ENCODE data around the gene DNAH8.

Gene DNAH8

GRCh38 chr6:38976801-38977500, 261.8 kb downstream of the DNAH8 start:
- no peak for DNase-seq

DNA sequence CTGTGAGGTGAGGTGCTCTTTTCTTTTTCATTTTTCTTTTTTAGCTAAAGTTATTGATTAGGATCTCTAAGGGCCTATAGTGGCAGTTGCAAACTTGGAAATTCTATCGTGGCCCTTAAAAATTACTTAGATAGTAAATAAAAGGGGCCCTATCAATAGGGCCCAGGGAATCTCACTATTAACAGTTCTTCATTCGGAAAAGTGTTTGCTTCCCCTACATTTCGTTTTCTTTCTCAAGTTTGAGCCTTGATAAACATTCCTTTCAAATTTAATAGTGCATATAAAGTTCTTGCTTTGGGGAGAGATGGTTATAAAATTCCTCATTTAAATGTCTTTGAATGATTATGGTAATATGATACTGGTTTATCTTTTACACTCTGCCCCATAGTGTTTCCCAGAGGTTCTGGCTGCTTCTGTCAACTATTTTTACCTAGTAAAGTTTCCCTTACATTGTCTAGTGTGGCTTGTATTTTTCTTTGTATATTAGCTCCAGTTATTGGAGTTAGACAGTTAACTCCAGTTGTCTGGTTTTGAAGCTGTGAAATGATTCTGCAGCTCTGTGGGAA, 263.1 kb downstream of the DNAH8 start:
- DNase-seq: no peak

DNA sequence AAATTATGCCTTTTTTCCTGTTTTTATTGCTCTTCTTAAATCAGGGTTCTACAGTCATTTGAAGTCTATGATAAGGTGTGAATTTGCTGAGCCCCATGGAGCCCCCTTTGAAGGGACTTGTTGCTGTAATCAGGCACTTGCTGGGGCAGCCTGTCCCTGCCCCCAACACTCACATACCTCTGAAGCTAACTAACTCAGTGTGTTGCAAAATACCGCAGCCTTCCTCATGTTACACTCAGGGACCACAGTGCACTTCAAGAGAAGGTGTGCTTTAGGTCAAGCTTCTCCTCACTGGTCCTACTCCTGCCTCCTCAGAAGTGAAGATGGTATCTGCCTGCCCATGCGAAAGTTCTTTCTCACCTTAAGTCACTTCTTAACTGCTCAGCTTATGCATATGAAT, 267.4 kb downstream of the DNAH8 start:
- DNase-seq: no peak

- DNase-seq: no peak
These were observed 269.6 kb downstream of the DNAH8 start for GRCh38 chr6:38984723-38985122.

DNA sequence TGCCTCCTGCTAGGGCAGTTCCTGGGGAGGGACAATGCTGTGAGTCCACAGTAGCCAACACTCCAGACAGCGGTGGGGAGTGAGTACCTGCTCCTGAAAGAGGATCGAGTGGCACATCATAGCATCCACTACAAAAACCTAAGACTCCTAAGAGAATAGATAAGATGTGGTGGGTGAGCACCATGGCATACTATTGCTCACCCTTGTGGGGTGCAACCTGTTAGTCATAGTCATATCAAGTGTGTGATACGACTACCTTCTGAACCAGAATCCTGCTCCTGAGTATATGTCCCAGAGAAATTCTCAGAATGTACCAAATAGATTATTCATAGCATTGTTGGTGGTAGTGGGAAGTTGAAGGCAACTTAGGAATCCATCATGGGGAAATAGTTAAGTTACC, 270.7 kb downstream of the DNAH8 start:
- no peak for DNase-seq

- DNase-seq: no peak
These were observed 272.4 kb downstream of the DNAH8 start for GRCh38 chr6:38987503-38987902.

DNA sequence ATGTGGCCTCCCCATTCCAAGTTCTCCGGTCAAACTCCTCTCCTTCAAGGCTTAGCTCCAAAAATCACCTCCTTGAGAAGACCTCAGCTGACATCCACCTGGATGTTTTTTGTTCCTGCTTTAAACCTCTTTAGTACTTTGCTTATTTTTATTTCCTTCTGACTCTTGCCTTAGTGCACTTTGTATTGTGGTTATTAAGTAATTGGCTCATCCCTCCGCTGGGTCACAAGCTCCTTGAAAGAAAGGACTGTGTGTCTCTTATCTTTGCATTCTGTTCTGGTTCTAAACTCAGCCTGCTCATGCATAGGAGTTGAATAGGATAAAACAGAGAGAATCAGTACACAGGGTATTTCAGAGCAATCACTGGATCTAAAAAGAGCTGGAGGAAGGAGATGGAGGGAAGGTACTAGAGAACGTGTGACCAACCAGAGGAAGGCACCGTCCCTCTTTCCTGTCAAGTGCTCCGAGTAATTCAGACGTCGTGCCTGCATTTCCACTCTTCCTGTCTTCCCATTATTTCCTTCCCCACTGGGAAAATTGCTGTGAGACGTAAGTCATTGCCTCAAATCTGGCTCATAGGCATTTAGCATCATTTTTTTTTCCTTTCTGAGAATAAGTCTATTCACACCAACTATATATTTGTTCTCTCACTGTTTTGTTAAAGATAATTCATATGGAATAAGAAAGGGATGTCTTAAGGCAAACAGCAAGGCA, 273.8 kb downstream of the DNAH8 start:
- no peak for DNase-seq

DNA sequence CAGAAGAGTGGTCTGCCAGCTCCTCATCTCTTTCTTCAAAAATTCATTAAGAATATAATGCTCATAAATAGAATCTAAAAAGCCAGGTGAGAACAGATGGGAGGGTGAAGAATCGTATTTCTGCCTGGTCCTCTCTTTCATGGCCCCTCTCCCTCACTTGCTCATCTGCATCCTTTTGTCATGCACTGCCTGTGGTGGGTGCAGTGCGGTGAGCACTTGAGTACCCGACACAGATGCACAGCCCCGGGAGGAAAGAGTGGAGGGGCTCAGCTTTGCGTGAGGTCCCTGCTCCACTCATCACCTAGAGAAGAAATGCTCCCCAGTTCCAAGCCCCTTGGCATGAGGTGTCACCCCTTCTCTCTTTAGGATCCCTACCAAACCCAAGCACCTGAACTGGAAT, 275.4 kb downstream of the DNAH8 start:
- DNase-seq: no peak

- DNase-seq: no peak
These were observed 281.6 kb downstream of the DNAH8 start for GRCh38 chr6:38996676-38997075.

GRCh38 chr6:38997128-38997761, 282.1 kb downstream of the DNAH8 start:
- peak; percentile 13 for DNase-seq

- DNase-seq: no peak
These were observed 288.0 kb downstream of the DNAH8 start for GRCh38 chr6:39003072-39003471.

DNA sequence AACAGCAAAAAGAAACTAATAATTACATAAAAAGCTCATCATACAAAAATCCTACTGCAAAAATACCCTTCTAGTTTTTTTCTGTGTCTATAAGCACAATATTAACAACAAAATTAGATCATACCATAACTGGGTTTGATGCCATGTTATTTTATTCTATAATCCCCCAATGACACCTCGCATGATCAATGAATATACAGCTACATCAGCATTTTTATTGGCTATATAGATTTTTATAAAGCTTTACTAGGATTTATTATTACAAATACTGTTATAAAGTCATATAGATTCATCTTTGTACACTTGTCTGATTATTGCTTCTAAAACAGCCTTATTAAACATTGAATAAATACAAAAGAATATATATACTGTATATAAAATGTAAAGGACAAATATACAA, 288.4 kb downstream of the DNAH8 start:
- DNase-seq: no peak

GRCh38 chr6:39004801-39005200, 289.7 kb downstream of the DNAH8 start:
- no peak for DNase-seq

GRCh38 chr6:39005774-39006173, 290.7 kb downstream of the DNAH8 start:
- no peak for DNase-seq

DNA sequence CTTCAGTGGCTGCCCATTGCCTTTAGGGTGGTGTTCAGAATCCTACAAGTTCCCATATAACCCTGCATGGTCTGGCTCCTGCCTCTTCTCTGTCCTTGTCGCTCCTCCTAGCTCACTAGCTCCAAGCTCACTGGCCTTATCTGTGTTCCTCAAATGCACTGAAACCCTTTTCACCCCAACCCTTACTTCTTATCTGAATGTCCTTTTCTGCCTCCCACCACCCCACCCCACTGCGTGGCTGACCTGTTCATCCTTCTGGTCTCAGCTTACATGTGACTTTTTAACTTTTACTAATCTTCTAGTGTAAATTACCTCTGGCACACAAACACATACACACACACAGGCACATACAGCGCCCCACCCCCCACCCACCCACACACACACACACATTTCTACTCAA, 292.5 kb downstream of the DNAH8 start:
- DNase-seq: no peak

- no peak for DNase-seq
These were observed 293.6 kb downstream of the DNAH8 start for GRCh38 chr6:39008737-39009136.

DNA sequence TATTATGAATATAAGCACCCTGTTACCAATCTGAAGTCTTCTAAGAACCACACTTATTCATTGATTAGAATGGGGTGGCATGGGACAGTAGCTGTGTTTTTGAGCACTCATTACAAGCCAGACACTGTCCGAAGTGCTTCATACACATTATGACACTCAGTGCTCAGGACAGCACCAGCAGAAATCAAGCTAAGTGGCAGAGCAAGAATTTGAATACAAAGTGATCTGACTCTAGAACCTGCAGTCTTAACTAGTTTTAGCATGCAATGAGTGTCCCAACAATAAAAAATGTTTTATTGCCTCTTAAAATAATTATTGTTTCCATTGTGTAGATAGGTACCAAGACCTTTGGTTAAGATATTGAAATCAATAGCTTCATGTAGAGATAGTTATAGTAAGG, 294.4 kb downstream of the DNAH8 start:
- no peak for DNase-seq

- DNase-seq: no peak
These were observed 301.9 kb downstream of the DNAH8 start for GRCh38 chr6:39016839-39017546.

DNA sequence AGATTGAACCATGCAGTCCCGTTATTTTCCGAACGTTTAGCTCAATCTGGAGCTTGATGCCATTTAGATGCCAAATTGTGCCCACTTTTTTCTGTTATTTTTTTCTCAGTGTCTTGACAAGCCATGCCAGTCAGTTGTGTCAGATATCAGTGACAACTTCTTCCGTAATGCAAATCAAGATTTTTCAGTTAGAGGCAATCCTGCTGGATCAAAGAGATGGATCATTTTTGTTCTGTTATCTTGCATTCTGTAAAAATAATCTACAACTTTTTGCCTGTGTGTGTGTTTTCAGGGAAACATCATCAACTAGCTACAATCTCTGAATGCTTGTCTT, 302.4 kb downstream of the DNAH8 start:
- DNase-seq: no peak

DNA sequence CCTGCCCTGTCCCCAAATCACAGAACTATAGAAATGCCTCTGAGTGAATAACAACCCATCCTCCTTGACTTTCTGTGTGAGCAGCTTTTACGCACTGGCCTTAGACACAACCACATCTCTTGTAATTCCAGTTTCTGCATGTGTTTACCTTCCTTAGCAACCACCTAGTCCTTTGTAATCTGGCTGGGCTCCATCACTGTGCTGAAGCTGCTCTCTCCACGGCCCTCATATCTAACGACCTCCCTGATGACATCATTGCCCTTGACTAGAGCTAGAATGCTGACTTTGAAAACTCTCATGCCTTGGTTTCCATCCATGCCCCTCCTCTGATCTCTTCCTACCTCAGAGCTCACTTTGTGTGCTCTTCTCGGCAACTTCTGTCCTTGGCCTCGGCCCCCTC, 303.0 kb downstream of the DNAH8 start:
- DNase-seq: no peak

DNA sequence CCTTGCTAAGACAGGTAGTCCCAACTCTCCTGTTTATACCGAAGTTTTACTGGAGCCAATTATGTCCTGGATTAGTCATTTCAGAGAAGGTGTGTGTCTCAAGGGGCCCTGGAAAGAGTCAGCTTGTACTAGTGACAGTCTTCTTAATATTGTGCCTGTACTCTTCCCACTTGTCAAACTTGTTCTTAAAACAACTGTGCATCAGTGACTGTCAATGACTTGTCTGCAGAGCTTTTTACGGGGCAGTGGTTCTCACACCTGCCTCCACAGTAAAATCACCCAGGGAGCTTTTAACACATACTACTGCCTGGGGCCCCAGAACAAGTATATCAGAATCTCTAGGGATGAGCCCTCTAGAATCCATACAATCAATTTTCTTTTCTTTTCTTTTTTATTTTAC, 305.0 kb downstream of the DNAH8 start:
- no peak for DNase-seq

DNA sequence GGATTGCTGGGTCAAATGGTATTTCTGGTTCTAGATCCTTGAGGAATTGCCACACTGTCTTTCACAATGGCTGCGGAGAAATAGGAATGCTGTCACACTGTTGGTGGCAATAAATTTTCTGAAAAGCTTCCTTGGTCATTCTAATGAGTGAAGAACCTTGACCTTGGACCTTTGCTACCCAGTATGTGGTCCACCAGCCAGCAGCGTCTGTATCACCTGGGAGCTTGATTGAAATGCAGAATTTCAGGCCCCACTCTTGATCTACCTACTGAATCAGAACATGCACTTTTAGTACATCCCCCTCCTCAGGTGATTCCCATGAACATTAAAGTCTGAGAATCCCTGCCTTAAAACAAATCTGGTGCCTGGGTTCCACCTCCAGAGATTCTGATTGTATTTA, 305.9 kb downstream of the DNAH8 start:
- no peak for DNase-seq

DNA sequence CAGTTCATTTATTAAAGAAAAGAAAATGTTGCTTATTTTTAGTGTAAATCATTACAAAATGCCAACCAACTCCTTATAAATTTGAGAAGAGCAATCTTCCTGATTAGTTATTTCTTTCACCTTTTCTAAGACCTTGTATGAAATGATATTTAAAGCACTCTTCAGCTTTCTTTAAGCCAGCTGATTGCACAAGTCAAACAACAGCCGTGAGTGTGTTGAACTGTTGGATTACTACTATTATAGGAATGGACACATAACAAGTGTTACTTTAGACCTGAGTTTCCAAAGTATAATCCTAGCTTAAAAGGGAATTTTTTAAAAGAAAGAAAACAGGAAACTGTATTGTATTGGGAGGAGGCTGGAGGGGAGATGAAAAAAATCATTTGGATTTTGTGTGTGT, 306.7 kb downstream of the DNAH8 start:
- no peak for DNase-seq

Data from CD4-positive, alpha-beta T cell treated with Interleukin-6 for 4 hours (primary cell).